Muscle of leg (tissue), 11 donors: ENCODE data around the gene FJX1. TPM values are rescaled to one million over a fixed set of nuclear protein-coding genes. Genes with fewer than 3 reads are reported as not detected.

ENCODE experiments used
- DNase-seq: peaks from one replicate; pipeline ENCODE4 v3.0.0; 2013
- H3K27ac ChIP-seq: one replicate; pipeline ENCODE4 v1.5.1; 2013; ENCODE audit warnings: mild to moderate bottlenecking, low read length, control low read depth
- H3K27me3 ChIP-seq: one replicate; pipeline ENCODE4 v1.6.1; 2013; ENCODE audit warnings: low read length; ENCODE audit not compliant: control insufficient read depth, insufficient read depth
- H3K36me3 ChIP-seq: one replicate; pipeline ENCODE4 v1.6.1; 2013; ENCODE audit warnings: low read length; ENCODE audit not compliant: control insufficient read depth, insufficient read depth
- H3K4me1 ChIP-seq: one replicate; pipeline ENCODE4 v1.6.1; 2013; ENCODE audit warnings: low read length; ENCODE audit not compliant: control insufficient read depth, insufficient read depth
- H3K4me3 ChIP-seq: one replicate; pipeline ENCODE4 v1.5.1; 2013; ENCODE audit warnings: low read length, control low read depth
- H3K9me3 ChIP-seq: replicated peaks from 2 replicates; pipeline ENCODE4 v1.6.1; 2013; ENCODE audit warnings: low read depth, low read length; ENCODE audit not compliant: control insufficient read depth
- WGBS: methylation state at CpG from one replicate; pipeline ENCODE4 v1.1.5; 2013; ENCODE audit warnings: missing lambda C conversion rate; ENCODE audit not compliant: insufficient coverage; 5-methylcytosine and 5-hydroxymethylcytosine counted together
- polyA plus RNA-seq, 8 donors: library from polyadenylated mRNA; unstranded; fragments of 120-200 nt; gene quantifications; one replicate each; pipeline versions ENCODE4 v1.2.1 to v1.2.3, GENCODE V29; 2013; ENCODE audit warnings: inconsistent platforms in 1 of 8, low replicate concordance in 1 of 8; ENCODE audit not compliant: insufficient read length in 8 of 8, insufficient read depth in 1 of 8
- total RNA-seq: library from RNA; stranded (reverse); fragments of 120-200 nt; gene quantifications from one replicate; pipeline ENCODE4 v1.2.4, GENCODE V29; 2013

FJX1 gene
- total and polyA plus RNA-seq, 9 donors, result 6.2 to 17.2 (median 7.6) TPM

- DNase-seq, result peak; percentile 52
- peak overlapping the region; percentile 37 for H3K27ac ChIP-seq
- no peaks in the 10 kb centered on the region for H3K36me3 ChIP-seq
- WGBS, result 44% methylated on average over 4 of the region's 5 CpGs
- H3K4me3 ChIP-seq, result no peak overlapping the region
- H3K27me3 ChIP-seq, result peaks cover 11% of the 10 kb centered on the region
- peaks cover 8% of the 10 kb centered on the region for H3K4me1 ChIP-seq
- H3K9me3 ChIP-seq, result no peaks in the 10 kb centered on the region
These were observed 16.0 kb upstream of the FJX1 start for GRCh38 chr11:35602160-35602793.

GRCh38 chr11:35602979-35603378 lies 15.3 kb upstream of the FJX1 start:
- peak overlapping the region; percentile 37 for H3K27ac ChIP-seq
- WGBS, result no CpG with 5 or more reads among the region's 3 CpGs
- no peaks in the 10 kb centered on the region for H3K36me3 ChIP-seq
- no peaks in the 10 kb centered on the region for H3K9me3 ChIP-seq
- peaks cover 11% of the 10 kb centered on the region for H3K27me3 ChIP-seq
- no peak for DNase-seq
- peaks cover 8% of the 10 kb centered on the region for H3K4me1 ChIP-seq
- no peak overlapping the region for H3K4me3 ChIP-seq

DNA sequence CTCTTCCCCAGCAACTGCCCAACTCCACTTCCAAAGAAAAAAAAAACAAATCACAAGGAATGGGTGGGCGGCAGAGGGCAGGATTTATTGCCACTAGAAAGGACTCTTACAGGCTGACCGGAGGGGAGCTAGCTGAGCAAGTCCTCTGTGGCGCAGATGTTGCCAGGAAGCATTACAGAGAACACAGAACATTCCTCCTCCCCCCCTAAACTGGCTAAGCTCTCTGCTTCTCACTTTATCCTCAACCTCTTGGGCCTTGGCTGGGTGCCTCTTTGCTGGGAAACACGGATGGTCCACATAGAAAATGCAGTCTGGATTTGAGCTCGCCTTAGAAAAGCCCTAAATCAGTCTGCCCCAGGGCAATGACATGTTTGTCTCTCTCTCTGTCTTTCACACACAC lies 12.6 kb upstream of the FJX1 start:
- 4% methylated on average over 3 of the region's 5 CpGs for WGBS
- DNase-seq, result peak; percentile 93
- Histone ChIP-seq H3K9me3 (no peaks in the 10 kb centered on the region), H3K4me3 (no peak overlapping the region), H3K27me3 (peaks cover 23% of the 10 kb centered on the region), H3K27ac (no peak overlapping the region), H3K36me3 (no peaks in the 10 kb centered on the region), H3K4me1 (peaks cover 8% of the 10 kb centered on the region)

DNA sequence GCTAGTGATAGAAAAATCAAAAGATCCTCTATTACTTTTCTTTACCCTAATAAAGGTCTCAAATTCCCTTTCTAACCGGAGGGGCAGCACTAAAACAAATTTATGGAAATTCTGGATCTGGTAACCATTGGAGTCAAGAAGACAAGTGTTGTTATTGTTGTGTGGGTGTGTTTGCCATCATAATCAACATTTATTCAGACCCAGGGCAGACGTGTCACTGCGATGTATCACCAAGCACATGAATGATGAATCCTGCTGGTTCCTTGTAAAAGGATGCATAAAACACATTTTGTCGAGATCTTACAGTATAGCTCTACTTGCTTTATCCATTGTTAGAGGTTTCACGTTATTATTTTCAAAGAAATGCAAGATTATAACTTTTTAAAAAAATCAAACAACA lies 12.1 kb upstream of the FJX1 start:
- no peak overlapping the region for H3K27ac ChIP-seq
- H3K4me3 ChIP-seq, result no peak overlapping the region
- no peak for DNase-seq
- peaks cover 8% of the 10 kb centered on the region for H3K4me1 ChIP-seq
- H3K36me3 ChIP-seq, result no peaks in the 10 kb centered on the region
- no peaks in the 10 kb centered on the region for H3K9me3 ChIP-seq
- no CpG with 5 or more reads among the region's 5 CpGs for WGBS
- peaks cover 21% of the 10 kb centered on the region for H3K27me3 ChIP-seq

DNA sequence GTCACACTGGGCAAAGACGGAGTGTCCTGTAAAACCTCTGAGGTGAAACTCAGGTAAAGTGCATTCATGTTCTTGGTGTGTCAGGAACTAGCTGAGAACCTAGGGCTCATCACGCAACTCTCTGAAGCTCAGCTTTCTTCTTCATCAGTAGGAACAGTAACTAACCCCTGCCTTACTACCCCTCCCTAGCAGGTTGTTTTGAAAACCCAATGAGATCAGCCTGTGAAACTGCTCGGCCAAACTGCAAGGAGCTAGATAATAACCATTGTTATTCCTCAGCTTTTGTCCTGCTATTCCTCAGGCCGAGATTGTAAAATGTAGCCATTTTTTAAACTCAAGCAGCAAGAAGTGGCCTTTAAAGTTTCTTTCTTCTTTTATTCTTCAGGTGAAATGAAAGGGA lies 9.8 kb upstream of the FJX1 start:
- DNase-seq, result no peak
- Histone ChIP-seq H3K4me3 (no peak overlapping the region), H3K4me1 (peaks cover 8% of the 10 kb centered on the region), H3K36me3 (no peaks in the 10 kb centered on the region), H3K9me3 (no peaks in the 10 kb centered on the region), H3K27ac (no peak overlapping the region), H3K27me3 (peaks cover 24% of the 10 kb centered on the region)
- WGBS, result 82% methylated on average over 2 of the region's 4 CpGs

GRCh38 chr11:35609656-35610055 lies 8.6 kb upstream of the FJX1 start:
- Histone ChIP-seq H3K4me1 (peaks cover 8% of the 10 kb centered on the region), H3K4me3 (no peak overlapping the region), H3K27ac (no peak overlapping the region), H3K9me3 (no peaks in the 10 kb centered on the region), H3K36me3 (no peaks in the 10 kb centered on the region), H3K27me3 (peaks cover 27% of the 10 kb centered on the region)
- WGBS, result 77% methylated on average over 5 of the region's 6 CpGs
- no peak for DNase-seq

DNA sequence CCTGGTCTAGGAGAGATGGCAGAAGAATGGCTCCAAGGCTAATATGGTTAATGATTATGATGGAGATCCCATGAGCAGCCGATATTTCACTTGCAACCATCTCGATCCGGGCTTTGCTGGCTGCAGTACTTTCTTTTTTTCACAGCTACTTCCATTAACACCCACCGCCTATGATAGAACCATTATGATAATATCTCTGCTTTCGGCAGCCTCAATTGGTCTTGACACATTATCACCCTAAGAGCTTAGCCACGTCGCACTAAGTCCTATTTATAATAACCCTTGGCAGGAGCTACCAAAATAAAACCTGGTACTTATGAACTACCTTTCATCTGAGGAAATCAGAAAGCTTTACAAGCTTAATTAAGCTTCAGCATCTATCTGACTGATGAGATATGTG lies 7.6 kb upstream of the FJX1 start:
- no peak overlapping the region for H3K27ac ChIP-seq
- H3K4me3 ChIP-seq, result no peak overlapping the region
- no peak for DNase-seq
- WGBS, result 85% methylated on average over 4 of the region's 7 CpGs
- H3K36me3 ChIP-seq, result no peaks in the 10 kb centered on the region
- no peaks in the 10 kb centered on the region for H3K9me3 ChIP-seq
- peaks cover 3% of the 10 kb centered on the region for H3K4me1 ChIP-seq
- H3K27me3 ChIP-seq, result peaks cover 29% of the 10 kb centered on the region

DNA sequence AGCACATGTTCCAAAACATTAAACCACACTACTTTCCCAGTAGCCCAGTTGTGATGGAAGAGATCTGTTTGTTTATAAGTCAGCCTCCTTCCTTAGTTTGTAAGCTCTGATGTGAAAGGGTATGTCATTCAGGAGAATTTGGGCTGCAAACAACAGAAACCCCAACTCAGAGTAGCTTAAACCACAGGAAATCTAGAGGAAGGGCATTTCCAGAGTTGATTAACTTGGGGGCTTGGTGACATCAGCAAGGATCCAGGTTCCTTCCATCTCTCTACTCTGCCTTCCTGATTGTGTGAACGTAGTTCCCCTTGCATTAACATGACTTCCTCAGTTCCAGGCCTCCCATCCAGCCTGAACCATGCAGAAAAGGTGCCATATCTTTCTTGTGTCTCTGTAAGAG lies 6.5 kb upstream of the FJX1 start:
- Histone ChIP-seq H3K27ac (no peak overlapping the region), H3K4me3 (no peak overlapping the region), H3K9me3 (no peaks in the 10 kb centered on the region), H3K36me3 (no peaks in the 10 kb centered on the region), H3K27me3 (peaks cover 28% of the 10 kb centered on the region), H3K4me1 (no peaks in the 10 kb centered on the region)
- no peak for DNase-seq
- WGBS, result no CpG with 5 or more reads among the region's 1 CpG

DNA sequence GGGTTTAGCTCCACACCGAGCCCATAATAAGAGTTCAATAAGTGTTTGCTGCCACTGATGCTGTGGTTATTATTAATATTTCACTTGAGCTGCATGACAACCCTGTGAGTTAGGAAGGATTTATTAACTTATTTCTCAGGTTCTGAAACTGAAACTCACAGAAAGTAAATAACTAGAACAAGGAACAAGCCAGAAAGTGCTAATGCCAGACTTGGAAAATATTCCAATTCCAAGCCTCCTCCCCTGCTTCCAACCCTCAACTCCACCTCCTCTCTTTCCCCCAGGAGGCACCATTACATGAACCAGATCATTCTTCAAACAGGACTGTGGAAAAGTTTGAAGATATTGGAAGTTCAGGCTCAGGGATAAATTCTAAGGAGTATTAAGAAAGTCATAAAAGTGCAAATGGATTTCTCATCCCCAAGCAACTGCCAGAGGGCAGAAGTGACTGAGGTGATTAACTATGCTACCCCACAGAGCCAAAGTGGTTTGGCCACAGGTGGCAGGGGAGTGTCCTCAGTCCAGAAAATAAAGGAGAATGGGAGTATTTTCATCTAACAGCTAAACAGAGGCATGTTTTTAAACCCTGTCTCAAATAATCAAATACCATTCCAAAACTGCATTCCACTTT lies 3.2 kb upstream of the FJX1 start:
- H3K27me3 ChIP-seq, result peaks cover 33% of the 10 kb centered on the region
- H3K36me3 ChIP-seq, result no peaks in the 10 kb centered on the region
- peaks cover 15% of the 10 kb centered on the region for H3K4me1 ChIP-seq
- no peak overlapping the region for H3K27ac ChIP-seq
- H3K9me3 ChIP-seq, result no peaks in the 10 kb centered on the region
- peak; percentile 61 for DNase-seq
- H3K4me3 ChIP-seq, result no peak overlapping the region
- no CpG with 5 or more reads among the region's 1 CpG for WGBS

DNA sequence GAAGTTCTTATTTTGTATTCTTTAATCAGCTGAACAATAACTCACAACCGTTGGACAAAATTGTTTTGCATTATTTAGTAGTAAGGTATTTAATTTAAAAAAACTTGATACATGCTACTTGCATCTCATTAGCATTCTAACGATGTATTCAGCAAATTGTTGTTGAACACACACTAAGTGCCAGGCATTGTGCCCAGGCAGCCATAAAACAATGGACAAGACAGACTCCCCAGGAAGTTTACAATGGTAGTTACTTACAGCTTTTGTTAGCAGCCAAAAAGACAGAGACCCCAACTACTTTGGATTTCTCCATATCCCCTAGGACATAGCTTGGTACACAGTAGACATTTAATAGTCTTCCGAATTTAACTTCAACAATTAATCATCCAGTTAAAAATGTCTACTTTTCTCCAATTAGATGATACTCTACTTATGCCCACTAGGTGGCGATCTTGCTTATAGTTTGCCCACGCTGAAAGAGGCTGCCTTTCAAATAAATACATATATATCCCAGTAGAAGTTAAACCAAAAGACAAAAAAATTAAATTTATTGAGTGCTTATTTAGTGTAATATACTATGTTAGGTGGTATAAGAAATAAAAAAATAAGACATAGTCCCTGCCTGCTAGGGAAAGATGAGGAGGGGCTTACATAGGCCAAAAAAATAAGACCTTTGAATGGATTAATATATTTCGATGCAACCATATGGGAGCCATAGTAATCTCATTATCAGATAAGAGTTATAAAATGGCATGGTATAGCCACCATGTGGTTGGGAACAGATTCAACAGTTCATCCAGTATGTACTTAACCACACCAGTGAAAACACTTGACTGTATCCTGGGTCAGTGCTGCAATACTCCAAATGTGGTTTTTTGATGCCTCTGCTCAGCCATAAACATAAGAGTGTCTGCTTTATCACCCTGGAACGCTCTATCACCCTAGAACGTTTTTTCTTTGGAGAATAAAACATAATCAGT lies 2.0 kb upstream of the FJX1 start:
- Histone ChIP-seq H3K9me3 (no peaks in the 10 kb centered on the region), H3K27me3 (peaks cover 31% of the 10 kb centered on the region)
- 17% methylated on average over 1 of the region's 8 CpGs for WGBS

More for the DNA sequence above, 2.0 kb upstream of the FJX1 start:
- peaks cover 19% of the 10 kb centered on the region for H3K4me1 ChIP-seq
- DNase-seq, result peak; percentile 70
- H3K27ac ChIP-seq, result no peak overlapping the region
- no peaks in the 10 kb centered on the region for H3K36me3 ChIP-seq
- no peak overlapping the region for H3K4me3 ChIP-seq
